ENCODE results near the gene YWHAQ.

YWHAQ gene

GRCh38 chr2:9630736-9631552 is at the start of gene YWHAQ:
TSS of gene YWHAQ (minus strand) at chr2:9630997. CDS start at chr2:9630452, 545 bp downstream.
- DNase-seq, result peak; percentile 97

- no peak for DNase-seq
Observed at GRCh38 chr2:9680082-9680481, 49.3 kb upstream of the YWHAQ start.

GRCh38 chr2:9679218-9679617 is 48.4 kb upstream of the YWHAQ start:
- DNase-seq, result no peak

- DNase-seq, result no peak
Observed at GRCh38 chr2:9678544-9678943, 47.7 kb upstream of the YWHAQ start.

GRCh38 chr2:9675415-9676351 is 44.9 kb upstream of the YWHAQ start:
- peak; percentile 69 to 92 for DNase-seq

GRCh38 chr2:9674891-9675414 is 44.2 kb upstream of the YWHAQ start:
- no peak for DNase-seq

GRCh38 chr2:9673914-9674481 is 43.2 kb upstream of the YWHAQ start:
- DNase-seq, result no peak

- DNase-seq, result no peak
Observed at GRCh38 chr2:9668687-9669345, 38.0 kb upstream of the YWHAQ start.

GRCh38 chr2:9667826-9668225 is 37.0 kb upstream of the YWHAQ start:
- no peak for DNase-seq

- DNase-seq, result no peak
Observed at GRCh38 chr2:9666306-9666705, 35.5 kb upstream of the YWHAQ start.

GRCh38 chr2:9665898-9666297 is 35.1 kb upstream of the YWHAQ start:
- peak in 1 of 2 experiments; percentile 11 for DNase-seq

GRCh38 chr2:9664365-9664764 is 33.6 kb upstream of the YWHAQ start:
- no peak for DNase-seq

GRCh38 chr2:9663008-9663879 is 32.4 kb upstream of the YWHAQ start:
- DNase-seq, result no peak

GRCh38 chr2:9661261-9661660 is 30.5 kb upstream of the YWHAQ start:
- no peak for DNase-seq

- no peak for DNase-seq
Observed at GRCh38 chr2:9660781-9661180, 30.0 kb upstream of the YWHAQ start.

- DNase-seq, result no peak
Observed at GRCh38 chr2:9660154-9660553, 29.4 kb upstream of the YWHAQ start.

- no peak for DNase-seq
Observed at GRCh38 chr2:9658972-9659371, 28.2 kb upstream of the YWHAQ start.

- DNase-seq, result no peak
Observed at GRCh38 chr2:9657731-9658130, 26.9 kb upstream of the YWHAQ start.

GRCh38 chr2:9657083-9657482 is 26.3 kb upstream of the YWHAQ start:
- no peak for DNase-seq

GRCh38 chr2:9656270-9656766 is 25.5 kb upstream of the YWHAQ start:
- DNase-seq, result peak in 1 of 2 experiments; percentile 72

Measured in SW 1271 (cell line).